BLaER1 (cell line): ENCODE measurements around the gene ATRNL1.

Experiments
- H3K27ac ChIP-seq: shearing (Covaris generic); formaldehyde crosslinking; 2 replicates; pipeline ENCODE4 v1.8.1; 2022
- H3K27me3 ChIP-seq: shearing (Covaris generic); formaldehyde crosslinking; 2 replicates; pipeline ENCODE4 v1.8.1; 2022
- H3K36me3 ChIP-seq: shearing (Covaris generic); formaldehyde crosslinking; 2 replicates; pipeline ENCODE4 v1.8.1; 2022
- H3K4me1 ChIP-seq: shearing (Covaris generic); formaldehyde crosslinking; 2 replicates; pipeline ENCODE4 v1.8.1; 2022
- H3K4me2 ChIP-seq: shearing (Covaris generic); formaldehyde crosslinking; 2 replicates; pipeline ENCODE4 v1.8.1; 2022
- H3K4me3 ChIP-seq: shearing (Covaris generic); formaldehyde crosslinking; 2 replicates; pipeline ENCODE4 v1.8.1; 2022
- H3K9ac ChIP-seq: shearing (Covaris generic); formaldehyde crosslinking; 2 replicates; pipeline ENCODE4 v1.8.1; 2022
- H3K9me3 ChIP-seq: shearing (Covaris generic); formaldehyde crosslinking; 2 replicates; pipeline ENCODE4 v1.8.1; 2022
- H4K20me1 ChIP-seq: shearing (Covaris generic); formaldehyde crosslinking; 2 replicates; pipeline ENCODE4 v1.8.1; 2022
- Cebpa-rat ChIP-seq: shearing (Covaris generic); IDR thresholded peaks from 2 replicates; pipeline ENCODE4 v1.8.1; 2022

Gene ATRNL1

GRCh38 chr10:115555887-115556402, 462.8 kb downstream of the ATRNL1 start:
- no peak overlapping the region for H3K27ac ChIP-seq
- no peak overlapping the region for H3K4me3 ChIP-seq
- no peaks in the 10 kb centered on the region for H3K4me1 ChIP-seq
- no peaks in the 10 kb centered on the region for H4K20me1 ChIP-seq
- H3K4me2 ChIP-seq, result no peak overlapping the region
- H3K9ac ChIP-seq, result no peak overlapping the region
- TF ChIP-seq Cebpa-rat, result no peak
- H3K36me3 ChIP-seq, result no peaks in the 10 kb centered on the region
- H3K9me3 ChIP-seq, result no peaks in the 10 kb centered on the region
- no peaks in the 10 kb centered on the region for H3K27me3 ChIP-seq

- no peaks in the 10 kb centered on the region for H4K20me1 ChIP-seq
- H3K9ac ChIP-seq, result no peak overlapping the region
- H3K4me3 ChIP-seq, result no peak overlapping the region
- no peak for TF ChIP-seq Cebpa-rat
- H3K4me1 ChIP-seq, result no peaks in the 10 kb centered on the region
- H3K36me3 ChIP-seq, result no peaks in the 10 kb centered on the region
- H3K9me3 ChIP-seq, result no peaks in the 10 kb centered on the region
- H3K27ac ChIP-seq, result no peak overlapping the region
- H3K4me2 ChIP-seq, result no peak overlapping the region
- H3K27me3 ChIP-seq, result no peaks in the 10 kb centered on the region
Measured at GRCh38 chr10:115558252-115558651, 465.1 kb downstream of the ATRNL1 start.

- no peak overlapping the region for H3K9ac ChIP-seq
- H3K27ac ChIP-seq, result no peak overlapping the region
- H4K20me1 ChIP-seq, result no peaks in the 10 kb centered on the region
- no peak for TF ChIP-seq Cebpa-rat
- H3K4me2 ChIP-seq, result no peak overlapping the region
- H3K4me3 ChIP-seq, result no peak overlapping the region
- H3K9me3 ChIP-seq, result no peaks in the 10 kb centered on the region
- no peaks in the 10 kb centered on the region for H3K36me3 ChIP-seq
- no peaks in the 10 kb centered on the region for H3K4me1 ChIP-seq
- no peaks in the 10 kb centered on the region for H3K27me3 ChIP-seq
Measured at GRCh38 chr10:115566867-115567266, 473.7 kb downstream of the ATRNL1 start.

GRCh38 chr10:115572740-115573455, 479.7 kb downstream of the ATRNL1 start:
- H3K4me2 ChIP-seq, result no peak overlapping the region

GRCh38 chr10:115580239-115580638, 487.1 kb downstream of the ATRNL1 start:
- TF ChIP-seq Cebpa-rat, result no peak
- Histone ChIP-seq H3K36me3 (no peaks in the 10 kb centered on the region), H3K4me2 (no peak overlapping the region), H4K20me1 (no peaks in the 10 kb centered on the region), H3K9me3 (peaks cover 8% of the 10 kb centered on the region), H3K27ac (no peak overlapping the region), H3K9ac (no peak overlapping the region), H3K4me1 (no peaks in the 10 kb centered on the region), H3K27me3 (no peaks in the 10 kb centered on the region), H3K4me3 (no peak overlapping the region)

More at GRCh38 chr10:115572740-115573455, 479.7 kb downstream of the ATRNL1 start:
- H3K27me3 ChIP-seq, result no peaks in the 10 kb centered on the region
- no peaks in the 10 kb centered on the region for H3K9me3 ChIP-seq
- H3K27ac ChIP-seq, result no peak overlapping the region
- H3K4me3 ChIP-seq, result no peak overlapping the region
- no peak for TF ChIP-seq Cebpa-rat
- H3K4me1 ChIP-seq, result no peaks in the 10 kb centered on the region
- H3K9ac ChIP-seq, result no peak overlapping the region
- no peaks in the 10 kb centered on the region for H4K20me1 ChIP-seq
- no peaks in the 10 kb centered on the region for H3K36me3 ChIP-seq

GRCh38 chr10:115593060-115593459, 499.9 kb downstream of the ATRNL1 start:
- Histone ChIP-seq H3K4me3 (no peak overlapping the region), H3K9me3 (peaks cover 9% of the 10 kb centered on the region), H3K27me3 (no peaks in the 10 kb centered on the region), H3K9ac (no peak overlapping the region), H4K20me1 (no peaks in the 10 kb centered on the region), H3K36me3 (no peaks in the 10 kb centered on the region), H3K27ac (no peak overlapping the region), H3K4me1 (no peaks in the 10 kb centered on the region), H3K4me2 (no peak overlapping the region)
- no peak for TF ChIP-seq Cebpa-rat

- Histone ChIP-seq H3K4me1 (peaks cover 6% of the 10 kb centered on the region), H3K9ac (no peak overlapping the region), H3K27ac (no peak overlapping the region), H3K27me3 (no peaks in the 10 kb centered on the region), H3K4me2 (no peak overlapping the region), H3K9me3 (no peaks in the 10 kb centered on the region), H4K20me1 (no peaks in the 10 kb centered on the region), H3K4me3 (no peak overlapping the region), H3K36me3 (no peaks in the 10 kb centered on the region)
- TF ChIP-seq Cebpa-rat, result no peak
Measured at GRCh38 chr10:115604627-115605026, 511.5 kb downstream of the ATRNL1 start.

GRCh38 chr10:115606086-115606485, 512.9 kb downstream of the ATRNL1 start:
- H3K4me1 ChIP-seq, result peaks cover 6% of the 10 kb centered on the region
- H3K9ac ChIP-seq, result no peak overlapping the region
- no peaks in the 10 kb centered on the region for H3K27me3 ChIP-seq
- H4K20me1 ChIP-seq, result no peaks in the 10 kb centered on the region
- H3K27ac ChIP-seq, result no peak overlapping the region
- no peaks in the 10 kb centered on the region for H3K9me3 ChIP-seq
- H3K4me3 ChIP-seq, result no peak overlapping the region
- no peak for TF ChIP-seq Cebpa-rat
- no peak overlapping the region for H3K4me2 ChIP-seq
- no peaks in the 10 kb centered on the region for H3K36me3 ChIP-seq

GRCh38 chr10:115606741-115607140, 513.6 kb downstream of the ATRNL1 start:
- no peak overlapping the region for H3K27ac ChIP-seq

GRCh38 chr10:115624448-115624847, 531.3 kb downstream of the ATRNL1 start:
- Histone ChIP-seq H3K27ac (no peak overlapping the region), H3K4me3 (no peak overlapping the region), H3K4me2 (no peak overlapping the region), H3K4me1 (no peaks in the 10 kb centered on the region), H4K20me1 (no peaks in the 10 kb centered on the region), H3K27me3 (no peaks in the 10 kb centered on the region), H3K9me3 (no peaks in the 10 kb centered on the region), H3K36me3 (no peaks in the 10 kb centered on the region), H3K9ac (no peak overlapping the region)
- no peak for TF ChIP-seq Cebpa-rat

More at GRCh38 chr10:115606741-115607140, 513.6 kb downstream of the ATRNL1 start:
- Histone ChIP-seq H3K36me3 (no peaks in the 10 kb centered on the region), H3K9me3 (no peaks in the 10 kb centered on the region), H3K9ac (no peak overlapping the region), H3K27me3 (no peaks in the 10 kb centered on the region), H3K4me2 (peak overlapping the region; percentile 27; the same call in 1 of the 2 replicates), H3K4me3 (no peak overlapping the region), H4K20me1 (no peaks in the 10 kb centered on the region), H3K4me1 (peaks cover 6% of the 10 kb centered on the region)
- TF ChIP-seq Cebpa-rat, result no peak

- Histone ChIP-seq H3K4me3 (no peak overlapping the region), H3K9me3 (no peaks in the 10 kb centered on the region), H3K36me3 (no peaks in the 10 kb centered on the region), H3K9ac (no peak overlapping the region), H4K20me1 (no peaks in the 10 kb centered on the region), H3K27ac (no peak overlapping the region), H3K4me2 (no peak overlapping the region), H3K4me1 (no peaks in the 10 kb centered on the region), H3K27me3 (no peaks in the 10 kb centered on the region)
- TF ChIP-seq Cebpa-rat, result no peak
Measured at GRCh38 chr10:115628616-115629015, 535.5 kb downstream of the ATRNL1 start.
